ENCODE measurements around the gene RIMBP2.

DNA sequence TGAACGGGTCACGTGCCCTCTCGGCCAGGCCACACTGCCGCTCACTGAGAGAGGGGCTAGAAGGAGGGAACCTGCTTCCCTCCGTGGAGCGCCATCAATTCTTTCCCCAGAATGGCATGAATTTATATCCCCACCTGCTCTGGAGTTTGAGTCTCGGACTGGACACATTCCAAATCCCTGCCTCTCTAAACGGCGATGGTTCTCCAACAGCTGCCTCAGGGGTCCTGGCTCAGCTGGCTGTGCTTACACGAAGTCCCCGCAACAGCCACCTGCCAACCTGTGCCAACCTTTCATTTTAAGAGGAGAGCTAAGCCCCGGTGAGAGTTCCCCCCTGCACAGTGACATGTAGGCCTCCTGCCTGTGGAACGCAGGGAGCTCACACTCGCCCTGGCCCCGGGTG, 73.2 kb downstream of the RIMBP2 start:
- TF ChIP-seq, protein P1, sequence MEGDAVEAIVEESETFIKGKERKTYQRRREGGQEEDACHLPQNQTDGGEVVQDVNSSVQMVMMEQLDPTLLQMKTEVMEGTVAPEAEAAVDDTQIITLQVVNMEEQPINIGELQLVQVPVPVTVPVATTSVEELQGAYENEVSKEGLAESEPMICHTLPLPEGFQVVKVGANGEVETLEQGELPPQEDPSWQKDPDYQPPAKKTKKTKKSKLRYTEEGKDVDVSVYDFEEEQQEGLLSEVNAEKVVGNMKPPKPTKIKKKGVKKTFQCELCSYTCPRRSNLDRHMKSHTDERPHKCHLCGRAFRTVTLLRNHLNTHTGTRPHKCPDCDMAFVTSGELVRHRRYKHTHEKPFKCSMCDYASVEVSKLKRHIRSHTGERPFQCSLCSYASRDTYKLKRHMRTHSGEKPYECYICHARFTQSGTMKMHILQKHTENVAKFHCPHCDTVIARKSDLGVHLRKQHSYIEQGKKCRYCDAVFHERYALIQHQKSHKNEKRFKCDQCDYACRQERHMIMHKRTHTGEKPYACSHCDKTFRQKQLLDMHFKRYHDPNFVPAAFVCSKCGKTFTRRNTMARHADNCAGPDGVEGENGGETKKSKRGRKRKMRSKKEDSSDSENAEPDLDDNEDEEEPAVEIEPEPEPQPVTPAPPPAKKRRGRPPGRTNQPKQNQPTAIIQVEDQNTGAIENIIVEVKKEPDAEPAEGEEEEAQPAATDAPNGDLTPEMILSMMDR (IDR thresholded peaks at IDR 0.05), result no peak
- TF ChIP-seq ZFX (IDR thresholded peaks at IDR 0.05; ENCODE audit: borderline replicate concordance), result no peak
